ENCODE results near the gene AFAP1L2.

AFAP1L2 gene

DNA sequence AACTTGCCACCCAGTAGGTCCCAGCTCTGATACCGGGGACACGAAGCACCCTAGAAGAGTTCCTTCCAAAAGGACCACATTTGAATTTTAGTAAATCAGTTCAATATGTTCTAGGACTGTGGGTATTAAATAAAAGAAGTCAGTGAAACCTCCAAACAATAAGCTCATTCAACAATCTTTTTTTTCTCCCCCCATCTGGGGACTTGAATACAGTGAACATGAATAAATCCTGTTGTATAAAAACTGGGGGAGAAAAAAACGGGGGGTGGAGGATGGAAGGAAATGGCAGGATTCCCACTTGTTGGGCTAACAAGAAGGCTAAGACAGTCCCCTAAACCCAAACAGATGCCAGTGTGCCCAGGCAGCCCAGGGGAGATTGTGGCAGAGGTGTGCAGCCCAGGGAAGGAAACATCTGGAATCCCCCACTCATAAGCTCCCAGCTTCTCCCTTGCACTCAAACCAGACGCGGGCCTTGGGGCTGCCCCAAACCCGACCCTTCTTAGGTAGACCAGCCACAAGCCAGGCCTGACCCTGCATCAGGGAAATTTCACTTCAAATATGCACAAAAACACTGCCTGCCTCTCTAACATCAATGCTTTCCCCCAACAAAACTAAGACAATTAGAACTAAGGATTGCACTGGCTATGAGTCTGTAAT, 8.8 kb downstream of the AFAP1L2 start:
- Histone ChIP-seq H3K9me3 (replicated peaks in 1 of 11) (no peaks in the 10 kb centered on the region), H3K9ac (no peak overlapping the region), H3K27ac (no peak overlapping the region), H4K20me1 (no peaks in the 10 kb centered on the region), H3K4me1 (peaks cover 7 to 56% (median 34%) of the 10 kb centered on the region in 10 experiments; a peak in 18 of 20 replicates), H3K36me3 (no peaks in the 10 kb centered on the region), H3K4me3 (no peak overlapping the region), H3K27me3 (peaks cover 0 to 15% (median 9%) of the 10 kb centered on the region in 11 experiments; a peak in 10 of 22 replicates), H3K4me2 (peak overlapping the region in 7 of 11 experiments; percentile 16 to 63 (median 46); a peak in 11 of 22 replicates)
- TF ChIP-seq Cebpa-rat (IDR thresholded peaks at IDR 0.05), result no peak

DNA sequence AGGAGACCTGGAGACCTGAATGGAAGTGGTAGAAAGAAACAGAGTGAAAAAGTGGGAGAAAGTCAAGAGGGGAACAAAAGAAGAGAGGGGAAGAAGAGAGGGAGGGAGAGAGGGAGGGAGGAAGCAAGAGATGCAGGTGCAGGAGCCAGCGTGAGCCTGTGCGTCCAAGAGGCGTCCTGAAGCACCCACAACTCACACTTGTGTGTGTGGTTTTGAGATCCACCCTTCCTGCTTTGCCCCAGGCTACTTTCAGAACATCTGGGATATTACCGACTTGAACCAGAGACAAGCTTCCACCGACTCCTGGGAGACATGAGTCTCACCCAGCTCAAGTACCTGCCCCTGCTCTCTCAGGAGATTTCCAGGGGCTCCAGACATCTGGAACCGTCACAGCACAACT, 9.8 kb downstream of the AFAP1L2 start:
- H3K27ac ChIP-seq, result no peak overlapping the region
- no peak overlapping the region for H3K4me3 ChIP-seq
- H3K4me1 ChIP-seq, result peaks cover 7 to 56% (median 34%) of the 10 kb centered on the region in 10 experiments; a peak in 18 of 20 replicates
- no peak overlapping the region for H3K9ac ChIP-seq
- H3K9me3 ChIP-seq (replicated peaks in 1 of 11), result no peaks in the 10 kb centered on the region
- H3K36me3 ChIP-seq, result no peaks in the 10 kb centered on the region
- peaks cover 0 to 6% (median 0%) of the 10 kb centered on the region in 11 experiments; a peak in 4 of 22 replicates for H3K27me3 ChIP-seq
- TF ChIP-seq Cebpa-rat (IDR thresholded peaks at IDR 0.05), result no peak
- no peaks in the 10 kb centered on the region for H4K20me1 ChIP-seq
- peak overlapping the region in 9 of 11 experiments; percentile 4 to 63 (median 41); a peak in 15 of 22 replicates for H3K4me2 ChIP-seq

DNA sequence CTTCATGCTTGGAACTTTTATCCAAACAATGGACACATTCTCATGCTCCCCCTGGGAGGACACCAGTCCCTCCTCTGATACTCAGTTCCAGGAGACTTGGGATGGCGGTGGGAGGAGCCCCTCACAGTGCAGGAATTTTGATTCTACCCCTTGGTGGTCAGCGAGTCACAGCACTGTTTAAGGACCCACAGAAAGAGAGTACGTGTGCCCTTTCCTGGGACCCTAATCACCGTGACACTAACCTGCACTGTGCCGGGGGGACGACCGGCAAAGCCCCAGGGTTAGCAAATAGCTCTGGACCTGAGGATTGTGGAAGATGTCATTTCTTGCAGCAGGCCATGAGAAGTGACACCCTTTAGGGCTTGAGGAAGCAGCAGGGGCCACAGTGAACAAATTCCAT, 10.4 kb downstream of the AFAP1L2 start:
- H3K9me3 ChIP-seq (replicated peaks in 1 of 11), result no peaks in the 10 kb centered on the region
- no peak overlapping the region for H3K4me3 ChIP-seq
- H3K27me3 ChIP-seq, result peaks cover 0 to 5% (median 0%) of the 10 kb centered on the region in 11 experiments; a peak in 3 of 22 replicates
- H3K4me1 ChIP-seq, result peaks cover 7 to 56% (median 34%) of the 10 kb centered on the region in 10 experiments; a peak in 18 of 20 replicates
- H3K27ac ChIP-seq, result no peak overlapping the region
- TF ChIP-seq Cebpa-rat (IDR thresholded peaks at IDR 0.05), result no peak
- no peaks in the 10 kb centered on the region for H4K20me1 ChIP-seq
- H3K9ac ChIP-seq, result no peak overlapping the region
- H3K36me3 ChIP-seq, result no peaks in the 10 kb centered on the region
- H3K4me2 ChIP-seq, result peak overlapping the region in 8 of 11 experiments; percentile 16 to 63 (median 44); a peak in 12 of 22 replicates

GRCh38 chr10:114393482-114393881, 10.8 kb downstream of the AFAP1L2 start:
- Histone ChIP-seq H3K4me2 (peak overlapping the region in 3 of 11 experiments; percentile 3 to 22 (median 11); a peak in 2 of 22 replicates), H3K9me3 (replicated peaks in 1 of 11) (no peaks in the 10 kb centered on the region), H4K20me1 (no peaks in the 10 kb centered on the region), H3K4me1 (peaks cover 7 to 55% (median 35%) of the 10 kb centered on the region in 10 experiments; a peak in 18 of 20 replicates), H3K4me3 (no peak overlapping the region), H3K27me3 (peaks cover 0 to 5% (median 0%) of the 10 kb centered on the region in 11 experiments; a peak in 3 of 22 replicates), H3K27ac (no peak overlapping the region), H3K36me3 (no peaks in the 10 kb centered on the region), H3K9ac (no peak overlapping the region)
- no peak for TF ChIP-seq Cebpa-rat (IDR thresholded peaks at IDR 0.05)

GRCh38 chr10:114392112-114392835, 12.0 kb downstream of the AFAP1L2 start:
- H3K4me2 ChIP-seq, result peak overlapping the region in 4 of 11 experiments; percentile 4 to 34 (median 20); a peak in 8 of 22 replicates
- H3K9me3 ChIP-seq (replicated peaks in 1 of 11), result no peaks in the 10 kb centered on the region
- H3K4me1 ChIP-seq, result peaks cover 0 to 53% (median 30%) of the 10 kb centered on the region in 10 experiments; a peak in 16 of 20 replicates
- H3K36me3 ChIP-seq, result no peaks in the 10 kb centered on the region
- H3K9ac ChIP-seq, result no peak overlapping the region
- no peak overlapping the region for H3K27ac ChIP-seq
- H3K27me3 ChIP-seq, result peaks cover 0 to 5% (median 0%) of the 10 kb centered on the region in 11 experiments; a peak in 2 of 22 replicates
- H4K20me1 ChIP-seq, result no peaks in the 10 kb centered on the region
- TF ChIP-seq Cebpa-rat (IDR thresholded peaks at IDR 0.05), result no peak
- H3K4me3 ChIP-seq, result no peak overlapping the region

GRCh38 chr10:114391599-114391998, 12.7 kb downstream of the AFAP1L2 start:
- no peaks in the 10 kb centered on the region for H3K36me3 ChIP-seq
- no peaks in the 10 kb centered on the region for H3K9me3 ChIP-seq (replicated peaks in 1 of 11)
- H3K9ac ChIP-seq, result no peak overlapping the region
- no peak overlapping the region for H3K4me3 ChIP-seq
- 0 out of 22 replicates have a peak overlapping the region, but pooled peaks of 1 of the 11 experiments have one; percentile 34 for H3K4me2 ChIP-seq
- H4K20me1 ChIP-seq, result no peaks in the 10 kb centered on the region
- H3K27ac ChIP-seq, result no peak overlapping the region
- TF ChIP-seq Cebpa-rat (IDR thresholded peaks at IDR 0.05), result no peak
- H3K4me1 ChIP-seq, result peaks cover 0 to 46% (median 26%) of the 10 kb centered on the region in 10 experiments; a peak in 14 of 20 replicates
- H3K27me3 ChIP-seq, result peaks cover 0 to 5% (median 0%) of the 10 kb centered on the region in 11 experiments; a peak in 2 of 22 replicates

- Histone ChIP-seq H3K4me1 (peaks cover 0 to 27% (median 15%) of the 10 kb centered on the region in 10 experiments; a peak in 14 of 20 replicates), H3K36me3 (no peaks in the 10 kb centered on the region), H4K20me1 (no peaks in the 10 kb centered on the region), H3K9me3 (replicated peaks in 1 of 11) (no peaks in the 10 kb centered on the region), H3K4me2 (no peak overlapping the region), H3K27me3 (no peaks in the 10 kb centered on the region), H3K4me3 (no peak overlapping the region), H3K27ac (no peak overlapping the region), H3K9ac (no peak overlapping the region)
- TF ChIP-seq Cebpa-rat (IDR thresholded peaks at IDR 0.05), result no peak
These were observed 14.9 kb downstream of the AFAP1L2 start for GRCh38 chr10:114389426-114389825.

GRCh38 chr10:114388275-114388674, 16.0 kb downstream of the AFAP1L2 start:
- Histone ChIP-seq H3K27me3 (no peaks in the 10 kb centered on the region), H3K9ac (no peak overlapping the region), H3K4me2 (peak overlapping the region in 10 of 11 experiments; percentile 0 to 48 (median 29); a peak in 16 of 22 replicates), H3K4me3 (no peak overlapping the region), H3K9me3 (replicated peaks in 1 of 11) (no peaks in the 10 kb centered on the region), H3K4me1 (peaks cover 0 to 22% (median 11%) of the 10 kb centered on the region in 10 experiments; a peak in 12 of 20 replicates), H3K36me3 (no peaks in the 10 kb centered on the region), H4K20me1 (no peaks in the 10 kb centered on the region), H3K27ac (no peak overlapping the region)
- no peak for TF ChIP-seq Cebpa-rat (IDR thresholded peaks at IDR 0.05)

DNA sequence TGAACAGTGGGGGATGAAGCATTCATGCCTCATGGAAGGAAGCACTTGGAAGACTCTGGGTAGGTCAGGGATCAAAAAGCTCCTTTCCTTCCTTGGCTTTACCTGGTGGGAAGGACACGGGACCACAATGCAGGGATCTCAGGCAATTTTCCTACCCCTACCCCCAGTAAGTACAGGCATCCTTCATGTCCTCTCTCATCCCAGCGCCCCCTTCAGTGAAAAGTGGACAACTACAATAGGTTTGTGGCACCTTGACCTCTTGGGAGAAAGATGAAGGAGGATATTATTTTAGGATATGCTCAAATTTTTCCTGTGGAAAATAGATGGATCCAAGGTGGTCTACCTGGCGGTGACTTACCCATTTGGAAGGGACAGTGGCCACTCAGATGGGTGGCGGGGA, 16.5 kb downstream of the AFAP1L2 start:
- TF ChIP-seq Cebpa-rat (IDR thresholded peaks at IDR 0.05), result no peak
- peak overlapping the region in 10 of 11 experiments; percentile 0 to 48 (median 29); a peak in 15 of 22 replicates for H3K4me2 ChIP-seq
- H3K4me1 ChIP-seq, result peaks cover 0 to 19% (median 9%) of the 10 kb centered on the region in 10 experiments; a peak in 12 of 20 replicates
- H3K36me3 ChIP-seq, result no peaks in the 10 kb centered on the region
- no peak overlapping the region for H3K4me3 ChIP-seq
- H3K27ac ChIP-seq, result no peak overlapping the region
- no peaks in the 10 kb centered on the region for H3K9me3 ChIP-seq (replicated peaks in 1 of 11)
- H3K27me3 ChIP-seq, result no peaks in the 10 kb centered on the region
- H4K20me1 ChIP-seq, result no peaks in the 10 kb centered on the region
- no peak overlapping the region for H3K9ac ChIP-seq
